Smooth muscle cell (in vitro differentiated cells): ENCODE measurements around the gene LBH. TPM values are rescaled to one million over a fixed set of nuclear protein-coding genes. Genes with fewer than 3 reads are reported as not detected.

Source experiments
- DNase-seq: peaks from one replicate; lab custom pipeline; 2025; ENCODE audit not compliant: unreplicated experiment; lab: John Stamatoyannopoulos, UW
- H2AFZ ChIP-seq: fragments of 200-600 bp; sonication (generic); 2 replicates; pipeline ENCODE4 v1.6.0; 2016; ENCODE audit warnings: antibody characterized with exemption, low read depth, mild to moderate bottlenecking
- H3F3A ChIP-seq: fragments of 200-600 bp; sonication (generic); 2 replicates; pipeline ENCODE4 v1.6.0; 2017; ENCODE audit warnings: antibody characterized with exemption, low read depth
- H3K27ac ChIP-seq: fragments of 200-600 bp; sonication (generic); 2 replicates; pipeline ENCODE4 v1.5.1; 2016; ENCODE audit warnings: low read depth, mild to moderate bottlenecking
- H3K27me3 ChIP-seq: fragments of 200-600 bp; sonication (generic); 2 replicates; pipeline ENCODE4 v1.6.1; 2016; ENCODE audit warnings: low read depth, mild to moderate bottlenecking
- H3K36me3 ChIP-seq: fragments of 200-600 bp; sonication (generic); 2 replicates; pipeline ENCODE4 v1.5.1; 2016; ENCODE audit warnings: low read depth
- H3K4me1 ChIP-seq: fragments of 200-600 bp; sonication (generic); 2 replicates; pipeline ENCODE4 v1.5.1; 2016; ENCODE audit warnings: low read depth
- H3K4me2 ChIP-seq: fragments of 200-600 bp; sonication (generic); 2 replicates; pipeline ENCODE4 v1.6.0; 2016; ENCODE audit warnings: mild to moderate bottlenecking
- H3K4me3 ChIP-seq: fragments of 200-600 bp; sonication (generic); 2 replicates; pipeline ENCODE4 v1.5.1; 2016; ENCODE audit warnings: mild to moderate bottlenecking
- H3K79me2 ChIP-seq: fragments of 200-600 bp; sonication (generic); 2 replicates; pipeline ENCODE4 v1.6.0; 2016; ENCODE audit warnings: low read depth, mild to moderate bottlenecking
- H3K9ac ChIP-seq: fragments of 200-600 bp; sonication (generic); 2 replicates; pipeline ENCODE4 v1.6.0; 2016; ENCODE audit warnings: low read depth
- H3K9me3 ChIP-seq: fragments of 200-600 bp; sonication (generic); replicated peaks from 2 replicates; pipeline ENCODE4 v1.5.1; 2016; ENCODE audit warnings: low read depth
- H4K20me1 ChIP-seq: fragments of 200-600 bp; sonication (generic); 2 replicates; pipeline ENCODE4 v1.6.0; 2016; ENCODE audit warnings: low read depth
- CTCF ChIP-seq: fragments of 200-600 bp; sonication (generic); IDR thresholded peaks from 2 replicates; pipeline ENCODE4 v1.5.1; 2017; ENCODE audit warnings: borderline replicate concordance, mild to moderate bottlenecking, antibody characterized with exemption; ENCODE audit not compliant: insufficient read depth, poor library complexity, severe bottlenecking
- WGBS: methylation state at CpG from one replicate; pipeline ENCODE4 v1.1.7; 2016; ENCODE audit warnings: low lambda C conversion rate; 5-methylcytosine and 5-hydroxymethylcytosine counted together
- polyA plus RNA-seq: library from polyadenylated mRNA; unstranded; fragments of >200 nt; fragmentation: Nextera tagmentation; extraction: Ambion mirVana; gene quantifications from 2 replicates; pipeline ENCODE4 v1.2.1, GENCODE V29; 2016
- total RNA-seq: library from RNA; depleted of rRNA; stranded (reverse); fragments of >200 nt; gene quantifications from 2 replicates; pipeline ENCODE4 v1.2.3, GENCODE V29; 2014

Gene LBH
- total and polyA plus RNA-seq, 2 experiments from 2014 or later: 31.0 to 35.2 TPM

- Histone ChIP-seq H3K9ac (no peak overlapping the region), H3K4me1 (peaks cover 10% of the 10 kb centered on the region), H3K27ac (no peak overlapping the region), H2AFZ (no peak overlapping the region), H3K4me3 (no peak overlapping the region), H4K20me1 (peaks cover 67% of the 10 kb centered on the region), H3K27me3 (no peaks in the 10 kb centered on the region), H3F3A (peaks cover 14% of the 10 kb centered on the region), H3K79me2 (peaks cover 16% of the 10 kb centered on the region), H3K9me3 (no peaks in the 10 kb centered on the region), H3K4me2 (no peak overlapping the region), H3K36me3 (peaks cover 3% of the 10 kb centered on the region)
- TF ChIP-seq CTCF: no peak
- 92% methylated on average over 17 of the region's 17 CpGs for WGBS
- DNase-seq: no peak
These were observed 26.2 kb downstream of the LBH start for GRCh38 chr2:30257266-30258214.

- no peak overlapping the region for H3K9ac ChIP-seq
- no peak for TF ChIP-seq CTCF
- H3K4me1 ChIP-seq: no peaks in the 10 kb centered on the region
- 94% methylated on average over 16 of the region's 16 CpGs for WGBS
- H3K9me3 ChIP-seq: no peaks in the 10 kb centered on the region
- no peak overlapping the region for H2AFZ ChIP-seq
- H3K36me3 ChIP-seq: peaks cover 3% of the 10 kb centered on the region
- peaks cover 4% of the 10 kb centered on the region for H3F3A ChIP-seq
- H3K27me3 ChIP-seq: no peaks in the 10 kb centered on the region
- H4K20me1 ChIP-seq: peaks cover 52% of the 10 kb centered on the region
- no peak overlapping the region for H3K4me2 ChIP-seq
- H3K79me2 ChIP-seq: peaks cover 16% of the 10 kb centered on the region
- H3K27ac ChIP-seq: no peak overlapping the region
- H3K4me3 ChIP-seq: no peak overlapping the region
- DNase-seq: no peak
These were observed 27.7 kb downstream of the LBH start for GRCh38 chr2:30259071-30259470.

GRCh38 chr2:30259827-30260679 is 28.7 kb downstream of the LBH start:
- TF ChIP-seq CTCF: no peak
- Histone ChIP-seq H3K79me2 (peaks cover 10% of the 10 kb centered on the region), H3K9ac (no peak overlapping the region), H3K27me3 (no peaks in the 10 kb centered on the region), H3K4me3 (no peak overlapping the region), H4K20me1 (peaks cover 42% of the 10 kb centered on the region), H3K27ac (no peak overlapping the region), H3K4me1 (no peaks in the 10 kb centered on the region), H3K9me3 (no peaks in the 10 kb centered on the region), H3K4me2 (no peak overlapping the region), H3F3A (no peaks in the 10 kb centered on the region), H2AFZ (no peak overlapping the region), H3K36me3 (peaks cover 3% of the 10 kb centered on the region)
- WGBS: 88% methylated on average over 3 of the region's 3 CpGs
- no peak for DNase-seq
